A673 (cell line): ENCODE data around the gene SH3RF3. TPM values are rescaled to one million over a fixed set of nuclear protein-coding genes. Genes with fewer than 3 reads are reported as not detected.
"Not testable (repeated sequence)": the region's sequence is repeated elsewhere in the genome, so short reads cannot be mapped to it uniquely, and the experiment has no call there.

Experiments used
- BruUV-seq: library from RNA; stranded (reverse); fragments of 400-500 nt; replicated peaks from 2 replicates; lab custom pipeline; 2021; lab: Mats Ljungman, UMichigan
- CTCF ChIA-PET: fragments of 300-600 bp; sonication (Branson Sonifier 250); formaldehyde crosslinking; loops from one replicate; lab custom pipeline; 2022; ENCODE audit warnings: antibody characterized with exemption; lab: Charles Lee
- POLR2A ChIA-PET: fragments of 300-600 bp; sonication (Branson Sonifier 250); formaldehyde crosslinking; loops from one replicate; lab custom pipeline; 2022; ENCODE audit warnings: antibody characterized with exemption; ENCODE audit not compliant: low non-redundant PET; lab: Charles Lee
- DNase-seq: peaks from one replicate; pipeline ENCODE4 v3.0.0-alpha.2; 2015; ENCODE audit warnings: low spot score
- H3K27ac ChIP-seq: fragments of 200-600 bp; sonication (generic); 2 replicates; pipeline ENCODE4 v1.5.1; 2016; ENCODE audit warnings: mixed run types, low read depth, mild to moderate bottlenecking, mixed read lengths, antibody characterized with exemption, low read length; ENCODE audit not compliant: poor library complexity, severe bottlenecking
- H3K27me3 ChIP-seq: fragments of 200-600 bp; sonication (generic); replicated peaks from 2 replicates; pipeline ENCODE4 v1.6.1; 2017; ENCODE audit warnings: mixed run types, low read depth, mild to moderate bottlenecking, mixed read lengths, antibody characterized with exemption, low read length; ENCODE audit not compliant: insufficient read depth, poor library complexity
- H3K36me3 ChIP-seq: fragments of 200-600 bp; sonication (generic); 2 replicates; pipeline ENCODE4 v1.6.1; 2016; ENCODE audit warnings: mixed run types, mild to moderate bottlenecking, mixed read lengths, antibody characterized with exemption, low read length; ENCODE audit not compliant: insufficient read depth, poor library complexity, severe bottlenecking
- H3K4me1 ChIP-seq: fragments of 200-600 bp; sonication (generic); 2 replicates; pipeline ENCODE4 v1.6.1; 2017; ENCODE audit warnings: mixed run types, mild to moderate bottlenecking, mixed read lengths, antibody characterized with exemption, low read length; ENCODE audit not compliant: insufficient read depth, poor library complexity, severe bottlenecking
- H3K4me3 ChIP-seq: fragments of 200-600 bp; sonication (generic); 2 replicates; pipeline ENCODE4 v1.5.1; 2016; ENCODE audit warnings: low read depth, mixed run types, mild to moderate bottlenecking, mixed read lengths, low read length; ENCODE audit not compliant: poor library complexity, severe bottlenecking
- H3K9me3 ChIP-seq: fragments of 200-600 bp; sonication (generic); 2 replicates; pipeline ENCODE4 v1.6.1; 2016; ENCODE audit warnings: mixed run types, low read depth, mild to moderate bottlenecking, mixed read lengths, antibody characterized with exemption, low read length; ENCODE audit not compliant: poor library complexity, severe bottlenecking
- EZH2 ChIP-seq: fragments of 200-600 bp; sonication (generic); IDR thresholded peaks from 2 replicates; pipeline ENCODE4 v1.6.1; 2017; ENCODE audit warnings: borderline replicate concordance, low read depth, mild to moderate bottlenecking, mixed read lengths, antibody characterized with exemption, low read length; ENCODE audit not compliant: poor library complexity, severe bottlenecking
- intact Hi-C: fragments of 100-400 bp; cut with micrococcal nuclease; formaldehyde crosslinking; loops from one replicate; pipeline ENCODE4 v1.10.0; 2022; ENCODE audit not compliant: unreplicated experiment
- total RNA-seq: library from RNA; stranded (reverse); gene quantifications from 2 replicates; pipeline ENCODE4 v1.2.3, GENCODE V29; 2021
- TF ChIP-seq, protein P1 (sequence below): fragments of 300-800, 200-600 bp; sonication (generic); conservative IDR thresholded peaks from 2 replicates; pipeline ENCODE4 v1.5.1; 2017; ENCODE audit warnings: low read depth, mild to moderate bottlenecking, antibody characterized with exemption, low read length, moderate library complexity, mixed read lengths

SH3RF3 gene
- total RNA-seq, 1 experiment from 2014 or later: 0.15 TPM

DNA sequence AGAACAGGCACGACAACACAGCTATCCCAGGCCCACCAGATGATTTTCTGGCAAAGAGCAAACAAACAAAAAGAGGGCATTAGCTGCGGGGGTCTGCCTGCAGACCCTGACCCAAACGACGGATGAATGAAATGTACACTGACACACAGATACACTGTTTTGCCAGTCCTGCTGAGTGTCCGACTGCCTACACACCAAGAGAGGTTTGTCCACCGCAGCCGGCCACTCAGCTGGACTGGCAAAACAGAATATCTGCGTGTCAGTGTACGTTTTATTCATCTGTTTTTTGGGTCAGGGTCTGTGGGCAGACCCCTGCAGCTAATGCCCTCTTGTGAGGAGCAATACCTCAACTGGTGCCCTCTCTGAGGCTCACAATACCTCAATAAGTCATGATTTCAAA lies 10.7 kb upstream of the SH3RF3 start:
- POLR2A ChIA-PET: no interaction called here
- Histone ChIP-seq H3K27ac (no peak overlapping the region), H3K4me1 (no peaks in the 10 kb centered on the region), H3K9me3 (no peaks in the 10 kb centered on the region), H3K4me3 (no peak overlapping the region), H3K36me3 (no peaks in the 10 kb centered on the region), H3K27me3 (peaks cover 5% of the 10 kb centered on the region)
- TF ChIP-seq, protein P1, sequence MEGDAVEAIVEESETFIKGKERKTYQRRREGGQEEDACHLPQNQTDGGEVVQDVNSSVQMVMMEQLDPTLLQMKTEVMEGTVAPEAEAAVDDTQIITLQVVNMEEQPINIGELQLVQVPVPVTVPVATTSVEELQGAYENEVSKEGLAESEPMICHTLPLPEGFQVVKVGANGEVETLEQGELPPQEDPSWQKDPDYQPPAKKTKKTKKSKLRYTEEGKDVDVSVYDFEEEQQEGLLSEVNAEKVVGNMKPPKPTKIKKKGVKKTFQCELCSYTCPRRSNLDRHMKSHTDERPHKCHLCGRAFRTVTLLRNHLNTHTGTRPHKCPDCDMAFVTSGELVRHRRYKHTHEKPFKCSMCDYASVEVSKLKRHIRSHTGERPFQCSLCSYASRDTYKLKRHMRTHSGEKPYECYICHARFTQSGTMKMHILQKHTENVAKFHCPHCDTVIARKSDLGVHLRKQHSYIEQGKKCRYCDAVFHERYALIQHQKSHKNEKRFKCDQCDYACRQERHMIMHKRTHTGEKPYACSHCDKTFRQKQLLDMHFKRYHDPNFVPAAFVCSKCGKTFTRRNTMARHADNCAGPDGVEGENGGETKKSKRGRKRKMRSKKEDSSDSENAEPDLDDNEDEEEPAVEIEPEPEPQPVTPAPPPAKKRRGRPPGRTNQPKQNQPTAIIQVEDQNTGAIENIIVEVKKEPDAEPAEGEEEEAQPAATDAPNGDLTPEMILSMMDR: no peak
- TF ChIP-seq EZH2: no peak
- intact Hi-C loops: no loop called here
- BruUV-seq: no TSS peak
- CTCF ChIA-PET: no interaction called here
- DNase-seq: no peak

DNA sequence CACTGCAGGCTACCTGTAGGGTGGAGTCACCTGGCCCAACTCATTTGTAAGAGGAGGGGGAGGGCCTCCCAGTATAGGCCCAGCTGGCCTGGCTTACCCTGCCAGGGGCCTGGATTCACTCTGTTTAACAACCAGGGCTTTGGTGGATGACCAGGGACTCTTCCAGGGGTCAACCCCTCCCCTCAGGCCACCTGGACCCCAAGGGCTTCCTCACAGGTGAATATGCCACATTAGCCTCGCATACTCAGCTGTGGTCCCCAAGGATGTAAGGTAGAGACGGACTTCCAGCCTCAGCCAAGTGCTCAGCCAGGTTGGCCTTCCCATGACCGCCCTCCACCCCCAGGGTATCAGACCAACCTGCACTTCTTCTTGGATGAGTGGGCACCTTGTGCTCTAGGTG lies 8.8 kb upstream of the SH3RF3 start:
- ChIA-PET POLR2A (no interaction called here), CTCF (no interaction called here)
- H3K27me3 ChIP-seq: peaks cover 5% of the 10 kb centered on the region
- BruUV-seq: no TSS peak
- intact Hi-C loops: no loop called here
- no peaks in the 10 kb centered on the region for H3K36me3 ChIP-seq
- DNase-seq: no peak
- no peaks in the 10 kb centered on the region for H3K4me1 ChIP-seq
- H3K27ac ChIP-seq: no peak overlapping the region
- no peaks in the 10 kb centered on the region for H3K9me3 ChIP-seq
- TF ChIP-seq EZH2: no peak
- TF ChIP-seq, protein P1: no peak
- no peak overlapping the region for H3K4me3 ChIP-seq

DNA sequence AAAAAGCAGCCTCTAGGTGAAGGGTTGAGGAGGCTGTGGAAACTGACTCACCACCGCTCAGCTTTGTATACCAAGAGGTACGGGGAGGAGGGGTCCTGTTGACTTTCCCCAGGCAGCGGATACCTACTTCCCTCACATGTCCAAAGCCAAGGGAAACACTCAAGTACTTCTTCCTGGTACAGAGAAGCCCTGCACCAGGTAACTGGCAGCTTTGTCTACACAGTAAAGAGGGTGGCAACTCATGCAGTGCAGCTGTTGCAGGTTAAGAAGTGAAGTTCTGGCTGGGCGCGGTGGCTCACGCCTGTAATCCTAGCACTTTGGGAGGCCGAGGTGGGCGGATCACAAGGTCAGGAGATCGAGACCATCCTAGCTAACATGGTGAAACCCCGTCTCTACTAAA lies 8.3 kb upstream of the SH3RF3 start:
- DNase-seq, POLR2A ChIA-PET, H3K4me1 ChIP-seq, CTCF ChIA-PET, intact Hi-C loops, H3K4me3 ChIP-seq, H3K27me3 ChIP-seq, H3K9me3 ChIP-seq, H3K27ac ChIP-seq, H3K36me3 ChIP-seq, BruUV-seq: not testable (repeated sequence)

DNA sequence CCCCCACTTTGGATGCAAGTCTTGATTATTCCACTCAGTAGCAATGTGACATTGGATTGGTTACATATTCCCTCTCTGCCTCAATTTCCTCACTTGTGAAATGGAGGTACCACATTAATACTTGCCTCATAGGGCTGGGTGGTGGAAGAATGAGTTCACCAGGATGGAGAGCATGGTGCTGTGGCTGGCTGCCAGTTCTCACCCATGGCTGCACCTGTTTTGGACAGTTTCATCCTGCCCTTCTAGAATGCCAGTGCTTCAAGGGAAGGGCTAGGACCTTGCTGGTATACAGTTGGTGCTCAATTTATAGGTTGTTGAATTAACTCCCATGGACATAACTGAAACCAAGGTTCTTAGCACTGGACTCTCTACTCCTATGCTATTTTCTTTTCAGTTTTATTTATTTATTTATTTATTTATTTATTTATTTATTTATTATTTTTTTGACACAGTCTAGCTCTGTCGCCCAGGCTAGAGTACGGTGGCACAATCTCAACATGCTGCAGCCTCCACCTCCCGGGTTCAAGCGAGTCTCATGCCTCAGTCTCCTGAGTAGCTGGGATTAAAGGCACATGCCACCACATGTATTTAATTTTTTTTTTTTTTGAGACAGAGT lies 5.3 kb upstream of the SH3RF3 start:
- no TSS peak for BruUV-seq
- no peak for DNase-seq
- POLR2A ChIA-PET: no interaction called here
- Histone ChIP-seq H3K4me3 (no peak overlapping the region), H3K27me3 (peaks cover 16% of the 10 kb centered on the region), H3K9me3 (no peaks in the 10 kb centered on the region), H3K36me3 (no peaks in the 10 kb centered on the region), H3K4me1 (peaks cover 2% of the 10 kb centered on the region), H3K27ac (no peak overlapping the region)
- no peak for TF ChIP-seq EZH2
- TF ChIP-seq, protein P1: no peak
- CTCF ChIA-PET: no interaction called here
- intact Hi-C loops: no loop called here
